BLaER1 (cell line): ENCODE results near the gene RNF213.
A peak's percentile ranks its signal among the peaks of the same experiment; 100 is the strongest.

Experiments used
- H3K27ac ChIP-seq: shearing (Covaris generic); formaldehyde crosslinking; 2 replicates; pipeline ENCODE4 v1.8.1; 2022
- H3K27me3 ChIP-seq: shearing (Covaris generic); formaldehyde crosslinking; 2 replicates; pipeline ENCODE4 v1.8.1; 2022
- H3K36me3 ChIP-seq: shearing (Covaris generic); formaldehyde crosslinking; 2 replicates; pipeline ENCODE4 v1.8.1; 2022
- H3K4me1 ChIP-seq: shearing (Covaris generic); formaldehyde crosslinking; 2 replicates; pipeline ENCODE4 v1.8.1; 2022
- H3K4me2 ChIP-seq: shearing (Covaris generic); formaldehyde crosslinking; 2 replicates; pipeline ENCODE4 v1.8.1; 2022
- H3K4me3 ChIP-seq: shearing (Covaris generic); formaldehyde crosslinking; 2 replicates; pipeline ENCODE4 v1.8.1; 2022
- H3K9ac ChIP-seq: shearing (Covaris generic); formaldehyde crosslinking; 2 replicates; pipeline ENCODE4 v1.8.1; 2022
- H3K9me3 ChIP-seq: shearing (Covaris generic); formaldehyde crosslinking; 2 replicates; pipeline ENCODE4 v1.8.1; 2022
- H4K20me1 ChIP-seq: shearing (Covaris generic); formaldehyde crosslinking; 2 replicates; pipeline ENCODE4 v1.8.1; 2022
- Cebpa-rat ChIP-seq: shearing (Covaris generic); IDR thresholded peaks from 2 replicates; pipeline ENCODE4 v1.8.1; 2022

RNF213 gene

DNA sequence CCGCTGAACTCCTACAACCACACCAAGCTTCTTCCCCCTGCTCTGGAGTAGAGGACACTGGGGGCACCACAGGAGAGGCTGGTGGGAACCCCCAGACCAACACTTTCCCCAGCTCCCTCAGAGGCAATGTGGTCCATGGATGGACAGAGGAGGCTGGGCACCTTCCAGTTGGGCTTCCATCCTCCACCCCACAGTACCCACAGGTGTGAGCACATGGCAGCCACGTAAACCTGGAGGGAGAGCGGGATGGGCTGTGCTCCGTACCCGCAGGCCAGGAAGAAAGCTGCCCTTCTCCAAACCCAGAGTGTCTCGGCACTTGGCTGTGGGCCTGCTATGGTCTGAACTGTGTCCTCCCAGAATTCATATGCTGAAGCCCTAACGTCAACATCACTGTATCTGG, 42.3 kb upstream of the RNF213 start:
- Histone ChIP-seq H3K27ac (no peak overlapping the region), H3K4me1 (peaks cover 43% of the 10 kb centered on the region), H3K9me3 (no peaks in the 10 kb centered on the region), H3K4me3 (no peak overlapping the region), H3K9ac (no peak overlapping the region), H3K4me2 (peak overlapping the region; percentile 100), H4K20me1 (peaks cover 42% of the 10 kb centered on the region), H3K27me3 (peaks cover 27% of the 10 kb centered on the region), H3K36me3 (no peaks in the 10 kb centered on the region)
- TF ChIP-seq Cebpa-rat = no peak

DNA sequence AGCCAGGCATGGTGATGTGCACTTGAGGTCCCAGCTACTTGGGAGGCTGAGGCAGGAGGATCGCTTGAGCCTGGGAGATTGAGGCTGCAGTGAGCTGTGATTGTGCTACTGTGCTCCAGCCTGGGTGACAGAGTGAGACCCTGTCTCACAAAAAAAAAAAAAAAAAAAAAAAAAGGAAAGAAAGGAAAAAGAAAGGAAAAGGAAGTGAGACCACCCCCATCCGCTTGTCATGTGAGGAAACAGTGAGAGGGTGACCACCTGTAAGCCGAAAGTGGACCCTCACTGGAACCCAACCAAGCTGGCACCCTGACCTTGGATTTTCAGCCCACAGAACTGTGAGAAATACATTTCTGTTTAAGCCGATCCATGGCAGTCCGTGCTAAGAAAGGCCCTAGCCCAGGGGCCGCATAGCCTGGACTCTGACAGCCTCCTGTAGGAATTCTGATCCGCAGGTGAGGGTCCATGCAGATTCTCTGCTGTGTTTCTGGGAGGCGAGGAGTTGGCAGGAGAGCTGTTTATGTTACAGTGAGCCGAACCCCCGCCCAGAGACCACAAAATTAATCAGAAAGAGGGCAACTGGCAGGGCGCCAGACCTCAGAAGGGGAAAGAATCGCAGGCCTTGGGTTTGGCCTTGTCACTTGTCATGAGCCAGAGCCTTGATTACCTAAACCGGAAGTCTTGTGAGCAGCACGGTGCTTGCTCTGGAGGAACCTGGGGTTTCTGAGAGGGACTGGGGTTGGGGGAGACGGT, 41.5 kb upstream of the RNF213 start:
- H3K4me1 ChIP-seq = peaks cover 45% of the 10 kb centered on the region
- TF ChIP-seq Cebpa-rat = no peak
- H4K20me1 ChIP-seq = peaks cover 42% of the 10 kb centered on the region
- H3K4me3 ChIP-seq = peak overlapping the region; percentile 74
- H3K9me3 ChIP-seq = no peaks in the 10 kb centered on the region
- H3K4me2 ChIP-seq = peak overlapping the region; percentile 100
- H3K27me3 ChIP-seq = peaks cover 27% of the 10 kb centered on the region
- no peaks in the 10 kb centered on the region for H3K36me3 ChIP-seq
- peak overlapping the region; percentile 69; the same call in 1 of the 2 replicates for H3K9ac ChIP-seq
- H3K27ac ChIP-seq = no peak overlapping the region

DNA sequence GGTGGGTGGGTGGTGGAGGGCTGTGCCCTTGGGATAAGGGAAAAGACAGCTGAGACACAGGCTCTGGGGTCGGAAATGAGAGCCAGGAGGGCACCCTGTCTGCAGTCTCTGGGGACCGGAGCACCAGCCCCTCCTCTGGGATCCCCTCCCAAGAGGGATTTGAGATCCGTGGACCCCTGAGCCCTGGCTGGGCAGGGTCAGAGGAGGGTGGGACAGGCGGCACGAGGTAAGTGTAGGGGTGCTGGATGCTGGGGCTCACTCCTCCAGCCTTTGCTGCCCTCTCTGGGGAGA, 40.9 kb upstream of the RNF213 start:
- Histone ChIP-seq H3K9me3 (no peaks in the 10 kb centered on the region), H3K4me2 (peak overlapping the region; percentile 100), H4K20me1 (peaks cover 42% of the 10 kb centered on the region), H3K27ac (no peak overlapping the region), H3K36me3 (no peaks in the 10 kb centered on the region), H3K4me1 (peaks cover 45% of the 10 kb centered on the region), H3K27me3 (peaks cover 27% of the 10 kb centered on the region), H3K9ac (peak overlapping the region; percentile 69), H3K4me3 (peak overlapping the region; percentile 74)
- no peak for TF ChIP-seq Cebpa-rat

DNA sequence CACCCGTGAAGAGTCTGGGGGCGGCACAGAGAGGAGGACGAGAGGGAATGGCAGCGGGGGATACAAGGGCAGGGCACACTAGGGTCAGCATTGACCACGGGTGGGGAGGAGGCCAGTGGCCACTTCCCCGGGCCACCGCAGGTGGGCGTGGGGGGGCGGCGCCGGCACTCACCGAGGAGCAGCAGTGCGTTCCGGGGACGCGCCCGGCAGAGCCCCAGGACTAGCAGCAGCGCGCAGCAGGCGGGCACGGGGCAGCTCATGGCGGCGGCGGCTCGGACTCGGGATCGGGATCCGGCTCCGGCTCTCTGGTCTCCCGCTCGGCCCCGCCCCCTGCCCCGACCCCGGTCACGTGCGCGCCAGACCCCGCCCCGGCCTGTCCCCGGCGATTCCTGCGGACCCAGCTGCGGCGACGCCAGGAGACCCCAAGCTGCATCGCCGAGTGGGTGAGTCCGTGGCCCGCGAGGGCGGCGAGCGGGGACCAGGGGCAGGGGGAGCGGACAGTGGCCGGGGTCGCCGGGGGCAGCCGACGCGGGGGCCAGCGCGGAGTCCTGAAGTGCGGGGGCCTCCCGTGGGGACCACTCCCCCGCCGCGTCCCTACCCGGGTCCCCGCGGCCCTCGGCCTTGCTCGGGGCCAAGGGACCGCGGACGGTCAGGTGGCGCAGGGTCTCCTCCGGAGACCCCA, 40.5 kb upstream of the RNF213 start, which contains the start of the genes SGSH and SLC26A11:
Gene SGSH (minus strand): TSS at position 280 of the 682 bp plus-strand sequence. CDS start 20 bp downstream, at position 260.
Gene SLC26A11 (plus strand): TSS at position 374 of the 682 bp plus-strand sequence. CDS start 1,134 bp downstream, outside the sequence.
- Histone ChIP-seq H3K27ac (no peak within 1 kb of the TSS), H3K9ac (peak within 1 kb of the TSS; percentile 69)
- no peak for TF ChIP-seq Cebpa-rat

DNA sequence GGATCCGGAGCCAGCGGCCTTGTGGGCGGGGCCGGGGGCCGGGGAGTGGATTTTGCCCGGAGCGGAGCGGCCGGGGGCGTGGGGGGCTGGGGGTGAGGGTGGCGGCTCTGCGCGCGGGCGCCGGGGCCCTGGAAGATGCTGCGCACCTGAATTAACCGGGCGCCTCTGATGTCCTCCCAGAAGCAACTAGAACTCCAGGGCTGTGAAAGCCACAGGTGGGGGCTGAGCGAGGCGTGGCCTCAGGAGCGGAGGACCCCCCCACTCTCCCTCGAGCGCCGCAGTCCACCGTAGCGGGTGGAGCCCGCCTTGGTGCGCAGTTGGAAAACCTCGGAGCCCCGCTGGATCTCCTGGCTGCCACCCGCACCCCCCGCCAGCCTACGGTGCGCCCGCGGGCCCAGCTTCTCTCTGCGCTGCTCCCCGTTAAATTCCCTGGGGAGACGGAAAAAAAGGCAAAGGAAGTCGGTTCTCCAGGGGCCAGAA, 39.9 kb upstream of the RNF213 start:
- Histone ChIP-seq H3K9me3 (no peaks in the 10 kb centered on the region), H3K4me2 (peak overlapping the region; percentile 100), H4K20me1 (peaks cover 42% of the 10 kb centered on the region), H3K4me3 (peak overlapping the region; percentile 74), H3K9ac (no peak overlapping the region), H3K27ac (no peak overlapping the region), H3K27me3 (peaks cover 27% of the 10 kb centered on the region), H3K4me1 (peaks cover 45% of the 10 kb centered on the region), H3K36me3 (no peaks in the 10 kb centered on the region)
- TF ChIP-seq Cebpa-rat = no peak

More for the DNA sequence above, 40.5 kb upstream of the RNF213 start, which contains the start of the genes SGSH and SLC26A11:
- Histone ChIP-seq H4K20me1 (peaks cover 42% of the 10 kb centered on the region), H3K36me3 (no peaks in the 10 kb centered on the region), H3K9me3 (no peaks in the 10 kb centered on the region), H3K4me1 (peaks cover 45% of the 10 kb centered on the region), H3K27me3 (peaks cover 27% of the 10 kb centered on the region), H3K4me3 (peak within 1 kb of the TSS; percentile 74), H3K4me2 (peak within 1 kb of the TSS; percentile 100)

DNA sequence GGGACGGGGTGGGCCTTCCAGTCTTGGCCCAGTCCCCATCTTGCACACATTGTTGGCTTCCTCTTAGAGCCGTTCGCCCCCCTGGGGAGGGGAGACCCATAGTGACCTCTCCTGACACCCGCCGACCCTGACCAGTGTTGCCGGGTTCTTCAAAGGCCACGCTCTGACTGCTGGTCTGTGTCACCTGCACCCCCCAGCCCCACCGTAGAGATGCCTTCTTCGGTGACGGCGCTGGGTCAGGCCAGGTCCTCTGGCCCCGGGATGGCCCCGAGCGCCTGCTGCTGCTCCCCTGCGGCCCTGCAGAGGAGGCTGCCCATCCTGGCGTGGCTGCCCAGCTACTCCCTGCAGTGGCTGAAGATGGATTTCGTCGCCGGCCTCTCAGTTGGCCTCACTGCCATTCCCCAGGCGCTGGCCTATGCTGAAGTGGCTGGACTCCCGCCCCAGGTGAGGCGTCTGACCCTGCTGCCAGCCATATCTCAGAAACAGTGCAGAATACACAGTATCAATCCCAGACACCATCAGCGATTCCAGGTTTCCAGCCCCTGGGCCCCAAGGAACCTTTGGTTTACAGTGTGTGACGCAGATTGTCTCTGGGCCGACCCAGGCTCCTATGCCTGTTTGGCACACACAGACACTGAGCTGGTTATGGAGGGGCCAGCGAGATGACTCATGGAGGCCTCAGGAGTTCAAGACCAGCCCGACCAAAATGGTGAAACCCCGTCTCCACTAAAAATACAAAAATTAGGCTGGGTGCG, 39.1 kb upstream of the RNF213 start:
- H3K4me3 ChIP-seq = no peak overlapping the region
- H3K4me2 ChIP-seq = peak overlapping the region; percentile 100
- H4K20me1 ChIP-seq = peaks cover 42% of the 10 kb centered on the region
- no peak overlapping the region for H3K9ac ChIP-seq
- no peaks in the 10 kb centered on the region for H3K9me3 ChIP-seq
- H3K36me3 ChIP-seq = no peaks in the 10 kb centered on the region
- H3K4me1 ChIP-seq = peaks cover 45% of the 10 kb centered on the region
- H3K27me3 ChIP-seq = peaks cover 27% of the 10 kb centered on the region
- no peak for TF ChIP-seq Cebpa-rat
- no peak overlapping the region for H3K27ac ChIP-seq

DNA sequence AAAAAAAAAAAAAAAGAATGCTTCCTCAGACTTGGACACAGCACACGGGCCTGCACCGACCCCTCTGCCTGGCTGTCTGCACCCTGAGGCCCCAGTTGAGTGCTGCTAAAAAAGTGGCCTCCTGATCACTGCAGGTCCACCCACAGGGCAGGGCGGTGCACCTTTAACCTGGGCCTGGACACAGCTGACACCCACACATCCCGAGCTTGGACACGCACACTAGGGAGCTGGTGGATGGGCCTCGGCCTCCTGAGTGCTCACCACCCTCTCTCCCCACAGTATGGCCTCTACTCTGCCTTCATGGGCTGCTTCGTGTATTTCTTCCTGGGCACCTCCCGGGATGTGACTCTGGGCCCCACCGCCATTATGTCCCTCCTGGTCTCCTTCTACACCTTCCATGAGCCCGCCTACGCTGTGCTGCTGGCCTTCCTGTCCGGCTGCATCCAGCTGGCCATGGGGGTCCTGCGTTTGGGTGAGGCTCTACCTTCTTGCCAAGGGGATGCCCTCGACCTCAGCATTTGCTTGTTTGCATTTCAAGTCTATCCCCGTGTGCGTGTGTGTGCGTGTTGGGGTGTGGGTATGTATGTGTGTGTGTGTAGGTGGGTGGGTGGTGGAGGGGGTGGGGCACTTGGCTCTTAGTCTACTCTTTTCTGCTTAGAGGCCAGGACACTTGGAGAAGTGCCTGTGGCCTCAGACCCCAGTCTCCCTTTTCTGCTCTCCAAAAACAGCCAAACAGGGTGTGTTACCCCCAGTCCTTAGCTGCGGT, 38.1 kb upstream of the RNF213 start:
- H3K4me3 ChIP-seq = no peak overlapping the region
- no peak overlapping the region for H3K4me2 ChIP-seq
- H3K4me1 ChIP-seq = peaks cover 45% of the 10 kb centered on the region
- no peak overlapping the region for H3K27ac ChIP-seq
- peaks cover 41% of the 10 kb centered on the region for H4K20me1 ChIP-seq
- no peaks in the 10 kb centered on the region for H3K9me3 ChIP-seq
- peaks cover 27% of the 10 kb centered on the region for H3K27me3 ChIP-seq
- no peaks in the 10 kb centered on the region for H3K36me3 ChIP-seq
- no peak overlapping the region for H3K9ac ChIP-seq
- no peak for TF ChIP-seq Cebpa-rat

DNA sequence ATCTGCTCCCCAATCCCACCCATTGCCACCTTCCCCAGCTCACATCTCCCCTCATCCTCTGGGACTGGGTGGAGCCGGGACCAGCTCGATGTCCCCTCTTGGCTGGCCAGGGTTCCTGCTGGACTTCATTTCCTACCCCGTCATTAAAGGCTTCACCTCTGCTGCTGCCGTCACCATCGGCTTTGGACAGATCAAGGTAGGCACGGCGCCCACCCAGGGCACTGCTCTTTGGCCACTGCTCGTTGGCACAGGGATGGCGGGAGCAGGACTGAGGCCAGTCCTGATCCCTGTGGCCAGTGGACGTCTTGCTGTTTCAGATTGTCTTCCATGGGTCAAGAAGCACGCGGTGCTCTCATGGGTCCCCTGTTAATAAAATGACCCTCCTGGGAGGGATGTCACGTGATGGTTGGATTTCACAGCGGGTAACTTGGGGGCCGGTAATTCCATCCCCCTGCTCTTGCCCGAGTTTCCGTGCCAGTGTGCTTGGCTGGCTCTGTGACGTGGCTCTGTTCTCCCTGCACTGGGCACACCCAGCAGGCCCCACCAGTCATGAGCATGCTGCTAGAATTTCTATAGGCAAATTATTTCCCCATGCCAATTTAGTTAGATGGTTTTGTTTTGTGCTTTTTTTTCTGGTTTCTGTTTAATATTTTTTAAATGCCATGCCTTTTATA, 37.4 kb upstream of the RNF213 start:
- Histone ChIP-seq H3K27ac (no peak overlapping the region), H3K4me3 (no peak overlapping the region), H3K36me3 (no peaks in the 10 kb centered on the region), H3K27me3 (peaks cover 24% of the 10 kb centered on the region), H3K9ac (no peak overlapping the region), H3K4me1 (peaks cover 40% of the 10 kb centered on the region), H4K20me1 (peaks cover 33% of the 10 kb centered on the region), H3K4me2 (peak overlapping the region; percentile 27; the same call in 1 of the 2 replicates), H3K9me3 (no peaks in the 10 kb centered on the region)
- no peak for TF ChIP-seq Cebpa-rat
